ENCODE measurements around the gene VTA1.

- TF ChIP-seq EZH2 (IDR thresholded peaks at IDR 0.05; ENCODE audit: insufficient read depth, low read length), result no peak
- no peak for TF ChIP-seq CTCF (IDR thresholded peaks at IDR 0.05; ENCODE audit: insufficient read depth, low read depth, low read length)
Measured at GRCh38 chr6:142162780-142163179, 15.7 kb downstream of the VTA1 start.
